B cell (primary cell): ENCODE data around the gene NME9. TPM values are rescaled to one million over a fixed set of nuclear protein-coding genes. Genes with fewer than 3 reads are reported as not detected.

ENCODE experiments used
- ATAC-seq: fragments of 200-7000 bp; cut with Tn5 transposase; one replicate; pipeline ENCODE4 v1.10.0; 2021; ENCODE audit warnings: low read depth, mild to moderate bottlenecking, moderate number of reproducible peaks, moderate library complexity
- CTCF ChIA-PET: fragments of 350-600 bp; sonication (Branson Sonifier 250); formaldehyde crosslinking; loops from one replicate; lab custom pipeline; 2021; ENCODE audit warnings: antibody characterized with exemption, inconsistent platforms; lab: Charles Lee
- POLR2A ChIA-PET: fragments of 350-600 bp; sonication (Branson Sonifier 250); formaldehyde crosslinking; loops from one replicate; lab custom pipeline; 2021; ENCODE audit warnings: antibody characterized with exemption; lab: Charles Lee
- DNase-seq: peaks from one replicate; pipeline ENCODE4 v3.0.0; 2013
- H2AFZ ChIP-seq: 2 replicates; pipeline ENCODE4 v1.6.1; 2012; ENCODE audit warnings: mild to moderate bottlenecking, low read depth, low read length; ENCODE audit not compliant: insufficient read depth, poor library complexity, severe bottlenecking
- H3K27ac ChIP-seq, 2 donors: 1 replicate in 1 of 2; 2 replicates in 1 of 2; pipeline ENCODE4 v1.5.1; 2012 to 2013; ENCODE audit warnings: low read length in 2 of 2, mild to moderate bottlenecking in 2 of 2, moderate library complexity in 1 of 2
- H3K27me3 ChIP-seq, 4 experiments: fragments of 200-600 bp in 1 of 4; sonication (generic) in 1 of 4; replicated peaks in 1 of 4; 1 replicate in 2 of 4; 2 replicates in 2 of 4; pipeline versions ENCODE4 v1.6.1 to v1.7.0; 2013 to 2016; ENCODE audit warnings: low read length in 3 of 4, mild to moderate bottlenecking in 2 of 4, mixed read lengths in 1 of 4, moderate library complexity in 1 of 4; ENCODE audit not compliant: insufficient read depth in 4 of 4, control insufficient read depth in 3 of 4; ENCODE audit errors: control extremely low read depth in 1 of 4
- H3K36me3 ChIP-seq, 2 experiments: replicated peaks in 1 of 2; 1 replicate in 1 of 2; 2 replicates in 1 of 2; pipeline versions ENCODE4 v1.6.1 to v1.7.1; 2013; ENCODE audit warnings: low read length in 1 of 2; ENCODE audit not compliant: insufficient read depth in 2 of 2, control insufficient read depth in 1 of 2; ENCODE audit errors: control extremely low read depth in 1 of 2, extremely low read depth in 1 of 2
- H3K4me1 ChIP-seq, 2 donors: fragments of 200-600 bp in 1 of 2; sonication (generic) in 1 of 2; 1 replicate in 1 of 2; 2 replicates in 1 of 2; pipeline versions ENCODE4 v1.5.1 to v1.6.1; 2013 to 2017; ENCODE audit warnings: low read length in 2 of 2; ENCODE audit not compliant: control insufficient read depth in 2 of 2, insufficient read depth in 2 of 2
- H3K4me2 ChIP-seq: replicated peaks from 2 replicates; pipeline ENCODE3; 2012; ENCODE audit warnings: mild to moderate bottlenecking, low read depth, low read length; ENCODE audit not compliant: poor library complexity, severe bottlenecking
- H3K4me3 ChIP-seq, 5 experiments: fragments of 200-600 bp in 1 of 5; sonication (generic) in 1 of 5; 1 replicate in 3 of 5; 2 replicates in 2 of 5; pipeline versions ENCODE4 v1.5.1 to v1.7.0; 2011 to 2016; ENCODE audit warnings: low read length in 4 of 5, mild to moderate bottlenecking in 4 of 5, low read depth in 2 of 5, control low read depth in 1 of 5, moderate library complexity in 1 of 5; ENCODE audit not compliant: insufficient read depth in 1 of 5; ENCODE audit errors: control extremely low read depth in 1 of 5, extremely low read depth in 1 of 5
- H3K79me2 ChIP-seq: fragments of 200-600 bp; sonication (generic); one replicate; pipeline ENCODE4 v1.6.0; 2016; ENCODE audit warnings: low read length; ENCODE audit not compliant: control insufficient read depth, insufficient read depth
- H3K9ac ChIP-seq: fragments of 200-600 bp; sonication (generic); 2 replicates; pipeline ENCODE4 v1.6.1; 2017; ENCODE audit warnings: mild to moderate bottlenecking, low read length, moderate library complexity
- H3K9me3 ChIP-seq, 3 donors: one replicate each; pipeline versions ENCODE4 v1.6.1 to v1.7.1; 2013; ENCODE audit warnings: low read length in 2 of 3; ENCODE audit not compliant: control insufficient read depth in 2 of 3, insufficient read depth in 1 of 3; ENCODE audit errors: control extremely low read depth in 1 of 3
- H4K20me1 ChIP-seq: 2 replicates; pipeline ENCODE4 v1.6.0; 2012; ENCODE audit warnings: mild to moderate bottlenecking, low read length; ENCODE audit not compliant: insufficient read depth, control insufficient read depth, poor library complexity, severe bottlenecking
- H3K27ac Mint-ChIP-seq: one replicate; pipeline ENCODE4 v1.8.0; 2021; ENCODE audit warnings: mixed read lengths
- H3K27me3 Mint-ChIP-seq: one replicate; pipeline ENCODE4 v1.8.0; 2021; ENCODE audit warnings: mixed read lengths
- H3K4me1 Mint-ChIP-seq: one replicate; pipeline ENCODE4 v1.8.0; 2021; ENCODE audit warnings: mixed read lengths
- H3K4me3 Mint-ChIP-seq: one replicate; pipeline ENCODE4 v1.8.0; 2021; ENCODE audit warnings: mixed read lengths
- H3K9me3 Mint-ChIP-seq: one replicate; pipeline ENCODE4 v1.8.0; 2022; ENCODE audit warnings: mixed read lengths; ENCODE audit not compliant: insufficient read depth
- CTCF ChIP-seq: fragments of 200-600 bp; IDR thresholded peaks from one replicate; pipeline ENCODE4 v1.8.0; 2022; ENCODE audit warnings: antibody characterized with exemption, mild to moderate bottlenecking
- EZH2 ChIP-seq: IDR thresholded peaks from 2 replicates; pipeline ENCODE4 v1.6.1; 2012; ENCODE audit warnings: borderline replicate concordance, low read depth, mild to moderate bottlenecking, moderate library complexity, low read length; ENCODE audit not compliant: insufficient read depth, poor library complexity, severe bottlenecking
- WGBS: methylation state at CpG from one replicate; pipeline ENCODE4 v1.1.5; 2013; ENCODE audit warnings: missing lambda C conversion rate; ENCODE audit not compliant: insufficient coverage; 5-methylcytosine and 5-hydroxymethylcytosine counted together
- intact Hi-C: fragments of 100-400 bp; cut with micrococcal nuclease; formaldehyde crosslinking; loops from one replicate; pipeline ENCODE4 v1.10.0; 2022
- polyA plus RNA-seq: library from polyadenylated mRNA; depleted of rRNA; stranded (reverse); fragments of >200 nt; gene quantifications from 2 replicates; pipeline ENCODE4 v1.2.3, GENCODE V29; 2012
- total RNA-seq, 2 donors: library from RNA; stranded (reverse); fragments of 120-200 nt in 1 of 2; gene quantifications; 1 replicate in 1 of 2; 2 replicates in 1 of 2; pipeline versions ENCODE4 v1.2.3 to v1.2.4, GENCODE V29; 2013 to 2022

Gene NME9
- total and polyA plus RNA-seq, 2 donors (not counting 1 experiment from before 2014, with no cell fraction given) = not detected

- no peak overlapping the region for H3K4me2 ChIP-seq
- H3K4me3 ChIP-seq = no peak overlapping the region
- TF ChIP-seq CTCF (no peak), EZH2 (no peak)
Measured at GRCh38 chr3:138359148-138359918, 29.7 kb upstream of the NME9 start.

GRCh38 chr3:138356730-138357405 is 27.2 kb upstream of the NME9 start:
- WGBS = 82% methylated on average over 3 of the region's 7 CpGs

More at GRCh38 chr3:138359148-138359918, 29.7 kb upstream of the NME9 start:
- no peak for DNase-seq
- Mint-ChIP-seq H3K9me3 (no peaks in the 10 kb centered on the region), H3K27me3 (peaks cover 65% of the 10 kb centered on the region), H3K4me3 (no peak overlapping the region), H3K4me1 (no peaks in the 10 kb centered on the region), H3K27ac (no peak overlapping the region)
- no peaks in the 10 kb centered on the region for H3K4me1 ChIP-seq
- H3K36me3 ChIP-seq = no peaks in the 10 kb centered on the region
- H3K9me3 ChIP-seq = no peaks in the 10 kb centered on the region
- H3K9ac ChIP-seq = no peak overlapping the region
- H3K27ac ChIP-seq = no peak overlapping the region
- no CpG with 5 or more reads among the region's 7 CpGs for WGBS
- peaks cover 0 to 40% (median 3%) of the 10 kb centered on the region in 4 experiments for H3K27me3 ChIP-seq
- H2AFZ ChIP-seq = no peak overlapping the region
- no peaks in the 10 kb centered on the region for H3K79me2 ChIP-seq
- no peak for ATAC-seq
- CTCF ChIA-PET = no interaction called here
- intact Hi-C loops = no loop called here
- no peaks in the 10 kb centered on the region for H4K20me1 ChIP-seq
- POLR2A ChIA-PET = no interaction called here

More at GRCh38 chr3:138356730-138357405, 27.2 kb upstream of the NME9 start:
- Mint-ChIP-seq H3K9me3 (no peaks in the 10 kb centered on the region), H3K4me3 (no peak overlapping the region), H3K27me3 (peaks cover 57% of the 10 kb centered on the region), H3K4me1 (no peaks in the 10 kb centered on the region), H3K27ac (no peak overlapping the region)
- ATAC-seq (no peak), DNase-seq (no peak)
- no peaks in the 10 kb centered on the region for H4K20me1 ChIP-seq
- peaks cover 0 to 33% (median 5%) of the 10 kb centered on the region in 4 experiments for H3K27me3 ChIP-seq
- H3K36me3 ChIP-seq = no peaks in the 10 kb centered on the region
- TF ChIP-seq CTCF (no peak), EZH2 (no peak)
- H3K4me2 ChIP-seq = no peak overlapping the region
- intact Hi-C loops = no loop called here
- no peaks in the 10 kb centered on the region for H3K9me3 ChIP-seq
- no peak overlapping the region for H2AFZ ChIP-seq
- no peak overlapping the region for H3K9ac ChIP-seq
- H3K79me2 ChIP-seq = no peaks in the 10 kb centered on the region
- H3K4me3 ChIP-seq = no peak overlapping the region
- CTCF ChIA-PET = no interaction called here
- no peak overlapping the region for H3K27ac ChIP-seq
- H3K4me1 ChIP-seq = no peaks in the 10 kb centered on the region
- POLR2A ChIA-PET = no interaction called here
